OCI-LY7 (cell line): ENCODE measurements around the gene OPCML. TPM values are rescaled to one million over a fixed set of nuclear protein-coding genes. Genes with fewer than 3 reads are reported as not detected.

Source experiments
- BruUV-seq: library from RNA; stranded (reverse); fragments of 400-500 nt; replicated peaks from 2 replicates; lab custom pipeline; 2021; lab: Mats Ljungman, UMichigan
- CTCF ChIA-PET: fragments of 300-600 bp; sonication (Branson Sonifier 250); formaldehyde crosslinking; loops from one replicate; lab custom pipeline; 2022; ENCODE audit warnings: antibody characterized with exemption; ENCODE audit not compliant: unreplicated experiment; lab: Charles Lee
- POLR2A ChIA-PET: fragments of 300-600 bp; sonication (Branson Sonifier 250); formaldehyde crosslinking; loops from one replicate; lab custom pipeline; 2022; ENCODE audit warnings: antibody characterized with exemption; lab: Charles Lee
- DNase-seq: peaks from one replicate; pipeline ENCODE4 v3.0.0-alpha.2; 2015; ENCODE audit warnings: low spot score
- H2AFZ ChIP-seq: fragments of 200-600 bp; sonication (generic), shearing (Covaris generic); 2 replicates; pipeline ENCODE4 v1.6.1; 2014; ENCODE audit warnings: mild to moderate bottlenecking, antibody characterized with exemption, low read length, moderate library complexity
- H3K27ac ChIP-seq: fragments of 200-600 bp; sonication (generic); 2 replicates; pipeline ENCODE4 v1.5.1; 2014; ENCODE audit warnings: mixed run types, low read depth, mild to moderate bottlenecking, moderate library complexity, low read length, inconsistent platforms; ENCODE audit not compliant: poor library complexity, severe bottlenecking
- H3K36me3 ChIP-seq: fragments of 200-600 bp; sonication (generic); 2 replicates; pipeline ENCODE4 v1.6.1; 2014; ENCODE audit warnings: mild to moderate bottlenecking, antibody characterized with exemption, low read length, moderate library complexity, mixed read lengths; ENCODE audit not compliant: insufficient read depth
- H3K4me1 ChIP-seq: fragments of 200-600 bp; sonication (generic); 2 replicates; pipeline ENCODE4 v1.5.1; 2014; ENCODE audit warnings: mild to moderate bottlenecking, low read length; ENCODE audit not compliant: insufficient read depth, poor library complexity, severe bottlenecking
- H3K4me2 ChIP-seq: fragments of 200-600 bp; sonication (generic); 2 replicates; pipeline ENCODE4 v1.6.1; 2014; ENCODE audit warnings: mild to moderate bottlenecking, low read length
- H3K4me3 ChIP-seq: fragments of 200-600 bp; sonication (generic); 2 replicates; pipeline ENCODE4 v1.5.1; 2014; ENCODE audit warnings: mild to moderate bottlenecking, low read depth, low read length; ENCODE audit not compliant: poor library complexity, severe bottlenecking
- H3K79me2 ChIP-seq: fragments of 200-600 bp; sonication (generic); 2 replicates; pipeline ENCODE4 v1.6.1; 2016; ENCODE audit warnings: low read depth, mild to moderate bottlenecking, low read length, moderate library complexity, mixed read lengths; ENCODE audit not compliant: insufficient read depth
- H3K9me2 ChIP-seq: fragments of 200-600 bp; sonication (generic); 2 replicates; pipeline ENCODE4 v1.6.1; 2016; ENCODE audit warnings: mild to moderate bottlenecking, low read length, mixed read lengths; ENCODE audit not compliant: insufficient read depth
- H3K9me3 ChIP-seq: fragments of 200-600 bp; sonication (generic); 2 replicates; pipeline ENCODE4 v1.6.1; 2014; ENCODE audit warnings: mild to moderate bottlenecking, mixed run types, low read length, mixed read lengths
- H4K20me1 ChIP-seq: fragments of 200-600 bp; sonication (generic); 2 replicates; pipeline ENCODE4 v1.6.1; 2014; ENCODE audit warnings: mild to moderate bottlenecking, antibody characterized with exemption, low read length, moderate library complexity, mixed read lengths; ENCODE audit not compliant: insufficient read depth
- EZH2phosphoT487 ChIP-seq: fragments of 200-600 bp; sonication (generic); IDR thresholded peaks from 2 replicates; pipeline ENCODE4 v1.6.1; 2018; ENCODE audit warnings: low read depth, borderline replicate concordance, mild to moderate bottlenecking, mixed run types, antibody characterized with exemption, low read length, moderate library complexity, mixed read lengths
- intact Hi-C: fragments of 100-400 bp; cut with micrococcal nuclease; formaldehyde crosslinking; loops from one replicate; pipeline ENCODE4 v1.10.0; 2022; ENCODE audit not compliant: unreplicated experiment
- total RNA-seq, 2 experiments: library from RNA; depleted of rRNA in 1 of 2; stranded (reverse); fragments of >200 nt in 1 of 2; shearing (Covaris generic) in 1 of 2; gene quantifications; 2 replicates each; pipeline ENCODE4 v1.2.3, GENCODE V29; 2014 to 2022
- TF ChIP-seq, protein P1 (sequence below): fragments of 200-600 bp; sonication (generic); conservative IDR thresholded peaks from 2 replicates; pipeline ENCODE4 v1.5.1; 2014; ENCODE audit warnings: mild to moderate bottlenecking, antibody characterized with exemption, low read length, moderate library complexity, mixed read lengths

OPCML gene
- total RNA-seq, 2 experiments from 2014 or later, result not detected

DNA sequence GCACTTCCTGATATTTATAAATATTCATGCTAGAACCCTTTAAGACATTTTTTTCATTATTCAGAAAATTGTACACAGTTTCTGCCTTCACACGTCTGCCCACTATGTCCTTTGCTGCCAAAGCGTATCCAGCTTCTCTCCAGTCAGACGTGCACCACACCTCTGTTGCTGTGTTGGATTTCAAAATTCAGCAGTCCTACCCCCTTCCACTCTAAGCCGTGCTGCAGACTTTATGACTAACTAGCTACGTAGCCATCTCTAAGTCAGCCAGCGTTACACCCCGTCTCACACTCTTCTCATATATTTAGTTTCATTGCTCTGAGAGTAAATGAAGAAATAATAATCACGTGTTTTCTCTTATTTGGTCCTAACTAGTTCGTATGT, 28.2 kb upstream of the OPCML start:
- Histone ChIP-seq H3K79me2 (no peaks in the 10 kb centered on the region), H3K4me1 (no peaks in the 10 kb centered on the region), H2AFZ (no peak overlapping the region), H4K20me1 (no peaks in the 10 kb centered on the region), H3K27ac (no peak overlapping the region), H3K9me3 (no peaks in the 10 kb centered on the region), H3K36me3 (no peaks in the 10 kb centered on the region), H3K9me2 (no peaks in the 10 kb centered on the region), H3K4me2 (no peak overlapping the region), H3K4me3 (no peak overlapping the region)
- TF ChIP-seq, protein P1, sequence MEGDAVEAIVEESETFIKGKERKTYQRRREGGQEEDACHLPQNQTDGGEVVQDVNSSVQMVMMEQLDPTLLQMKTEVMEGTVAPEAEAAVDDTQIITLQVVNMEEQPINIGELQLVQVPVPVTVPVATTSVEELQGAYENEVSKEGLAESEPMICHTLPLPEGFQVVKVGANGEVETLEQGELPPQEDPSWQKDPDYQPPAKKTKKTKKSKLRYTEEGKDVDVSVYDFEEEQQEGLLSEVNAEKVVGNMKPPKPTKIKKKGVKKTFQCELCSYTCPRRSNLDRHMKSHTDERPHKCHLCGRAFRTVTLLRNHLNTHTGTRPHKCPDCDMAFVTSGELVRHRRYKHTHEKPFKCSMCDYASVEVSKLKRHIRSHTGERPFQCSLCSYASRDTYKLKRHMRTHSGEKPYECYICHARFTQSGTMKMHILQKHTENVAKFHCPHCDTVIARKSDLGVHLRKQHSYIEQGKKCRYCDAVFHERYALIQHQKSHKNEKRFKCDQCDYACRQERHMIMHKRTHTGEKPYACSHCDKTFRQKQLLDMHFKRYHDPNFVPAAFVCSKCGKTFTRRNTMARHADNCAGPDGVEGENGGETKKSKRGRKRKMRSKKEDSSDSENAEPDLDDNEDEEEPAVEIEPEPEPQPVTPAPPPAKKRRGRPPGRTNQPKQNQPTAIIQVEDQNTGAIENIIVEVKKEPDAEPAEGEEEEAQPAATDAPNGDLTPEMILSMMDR, result no peak
- no peak for TF ChIP-seq EZH2phosphoT487
- POLR2A ChIA-PET, result no interaction called here
- CTCF ChIA-PET, result no interaction called here
- BruUV-seq, result no TSS peak
- DNase-seq, result no peak
- intact Hi-C loops, result no loop called here

DNA sequence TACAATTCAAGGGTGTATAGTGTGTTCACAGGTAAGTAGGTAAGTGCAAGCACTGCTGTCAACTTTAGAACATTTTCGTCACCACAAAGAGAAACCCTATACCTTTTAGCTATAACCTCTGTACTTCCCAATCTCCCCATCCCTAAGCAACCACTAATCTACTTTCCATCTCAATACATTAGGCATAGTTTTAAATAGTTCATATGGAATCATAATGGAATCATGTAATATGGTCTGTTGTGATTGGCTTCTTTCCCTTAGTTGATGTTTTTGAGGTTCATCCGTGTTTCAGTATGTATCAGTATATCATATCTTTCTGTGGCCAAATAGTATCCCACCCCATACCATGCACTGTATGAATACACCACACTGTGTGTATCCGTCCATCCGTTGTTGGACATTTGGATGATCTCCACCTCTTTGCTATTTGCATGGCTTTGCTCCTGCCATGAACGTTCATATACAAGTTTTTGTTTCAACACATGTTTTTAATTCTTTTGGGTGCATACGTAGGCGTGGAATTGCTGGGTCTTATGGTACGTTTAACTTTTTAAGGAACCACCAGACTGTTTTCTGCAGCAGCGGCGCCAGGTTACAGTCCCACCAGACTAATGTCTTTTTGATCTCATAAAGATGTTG, 27.7 kb upstream of the OPCML start:
- H2AFZ ChIP-seq, result no peak overlapping the region
- no TSS peak for BruUV-seq
- intact Hi-C loops, result no loop called here
- H3K36me3 ChIP-seq, result no peaks in the 10 kb centered on the region
- H3K4me2 ChIP-seq, result no peak overlapping the region
- no peak overlapping the region for H3K27ac ChIP-seq
- TF ChIP-seq, protein P1, result no peak
- TF ChIP-seq EZH2phosphoT487, result no peak
- no peak overlapping the region for H3K4me3 ChIP-seq
- ChIA-PET CTCF (no interaction called here), POLR2A (no interaction called here)
- no peaks in the 10 kb centered on the region for H3K79me2 ChIP-seq
- H4K20me1 ChIP-seq, result no peaks in the 10 kb centered on the region
- no peaks in the 10 kb centered on the region for H3K4me1 ChIP-seq
- H3K9me3 ChIP-seq, result no peaks in the 10 kb centered on the region
- DNase-seq, result no peak
- H3K9me2 ChIP-seq, result no peaks in the 10 kb centered on the region

DNA sequence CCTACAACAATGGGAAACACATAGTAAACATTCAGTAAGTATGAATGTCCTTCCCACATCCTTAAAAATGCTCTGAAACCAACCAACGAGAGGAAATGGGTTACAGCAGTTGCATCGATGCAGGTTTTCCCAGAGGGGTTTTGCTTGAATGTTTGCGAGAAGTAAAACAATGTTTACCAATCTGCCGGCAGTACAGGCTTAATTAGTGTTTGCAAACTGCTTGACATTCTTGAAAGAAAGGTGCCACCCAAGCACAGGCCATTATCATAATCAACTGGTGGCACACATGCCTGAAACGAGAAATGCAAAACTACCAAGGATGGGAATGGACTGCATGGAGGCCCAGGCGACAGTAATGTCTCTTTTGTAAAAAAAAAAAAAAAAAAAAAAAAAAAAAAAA, 27.1 kb upstream of the OPCML start:
- ChIA-PET CTCF (no interaction called here), POLR2A (no interaction called here)
- H3K36me3 ChIP-seq, result no peaks in the 10 kb centered on the region
- H3K4me2 ChIP-seq, result no peak overlapping the region
- TF ChIP-seq, protein P1, result no peak
- TF ChIP-seq EZH2phosphoT487, result no peak
- no peak for DNase-seq
- H4K20me1 ChIP-seq, result no peaks in the 10 kb centered on the region
- H3K79me2 ChIP-seq, result no peaks in the 10 kb centered on the region
- intact Hi-C loops, result no loop called here
- H3K4me1 ChIP-seq, result no peaks in the 10 kb centered on the region
- no peak overlapping the region for H2AFZ ChIP-seq
- H3K4me3 ChIP-seq, result no peak overlapping the region
- H3K27ac ChIP-seq, result no peak overlapping the region
- H3K9me2 ChIP-seq, result no peaks in the 10 kb centered on the region
- no TSS peak for BruUV-seq
- H3K9me3 ChIP-seq, result no peaks in the 10 kb centered on the region
